IMR-90 (cell line): ENCODE data around the gene ARID5A. TPM values are rescaled to one million over a fixed set of nuclear protein-coding genes. Genes with fewer than 3 reads are reported as not detected.

Source experiments
- ATAC-seq: fragments of 200-7000 bp; cut with Tn5 transposase; 2 replicates; pipeline ENCODE4 v1.9.1; 2020; ENCODE audit warnings: low read depth, mild to moderate bottlenecking, moderate library complexity
- BruUV-seq: library from RNA; stranded (reverse); fragments of 400-500 nt; replicated peaks from 2 replicates; lab custom pipeline; 2021; lab: Mats Ljungman, UMichigan
- CTCF ChIA-PET: fragments of 300-600 bp; formaldehyde crosslinking; extraction: SDS; loops from one replicate; lab custom pipeline; 2021; ENCODE audit warnings: antibody characterized with exemption; lab: Yijun Ruan, JAX
- POLR2A ChIA-PET: fragments of 300-600 bp; sonication (Branson Sonifier 250); formaldehyde crosslinking; loops from one replicate; lab custom pipeline; 2022; ENCODE audit warnings: antibody characterized with exemption; ENCODE audit not compliant: unreplicated experiment; lab: Charles Lee
- DNase-seq: peaks from one replicate; pipeline ENCODE4 v3.0.0; 2013
- H2AFZ ChIP-seq: replicated peaks from 2 replicates; pipeline ENCODE3; 2013; ENCODE audit warnings: low read length, mild to moderate bottlenecking; ENCODE audit not compliant: poor library complexity
- H2AK5ac ChIP-seq: 2 replicates; pipeline ENCODE4 v1.6.1; 2013; ENCODE audit warnings: low read depth, low read length, inconsistent platforms
- H2AK9ac ChIP-seq: replicated peaks from 2 replicates; pipeline ENCODE3; 2013; ENCODE audit warnings: mild to moderate bottlenecking, low read depth, low read length, moderate library complexity; ENCODE audit not compliant: poor library complexity
- H2BK120ac ChIP-seq: 2 replicates; pipeline ENCODE4 v1.6.1; 2013; ENCODE audit warnings: low read depth, low read length, inconsistent platforms
- H2BK15ac ChIP-seq: 3 replicates; pipeline ENCODE4 v1.6.1; 2013; ENCODE audit warnings: low read depth, low read length, inconsistent platforms
- H2BK20ac ChIP-seq: 2 replicates; pipeline ENCODE4 v1.6.1; 2013; ENCODE audit warnings: low read depth, mild to moderate bottlenecking, inconsistent platforms, low read length, moderate library complexity
- H2BK5ac ChIP-seq: 2 replicates; pipeline ENCODE4 v1.6.1; 2013; ENCODE audit warnings: mild to moderate bottlenecking, low read depth, low read length, inconsistent platforms; ENCODE audit not compliant: poor library complexity, severe bottlenecking
- H3K14ac ChIP-seq: replicated peaks from 2 replicates; pipeline ENCODE4 v1.6.1; 2013; ENCODE audit warnings: low read depth, low read length, inconsistent platforms
- H3K18ac ChIP-seq: 2 replicates; pipeline ENCODE4 v1.6.1; 2013; ENCODE audit warnings: low read depth, low read length, control low read depth
- H3K23ac ChIP-seq: 2 replicates; pipeline ENCODE4 v1.6.1; 2013; ENCODE audit warnings: low read depth, low read length, inconsistent platforms
- H3K27ac ChIP-seq: 2 replicates; pipeline ENCODE4 v1.5.1; 2013; ENCODE audit warnings: mild to moderate bottlenecking, control low read depth, low read length; ENCODE audit not compliant: insufficient read depth
- H3K27me3 ChIP-seq: 2 replicates; pipeline ENCODE4 v1.6.1; 2013; ENCODE audit warnings: low read length; ENCODE audit not compliant: control insufficient read depth, insufficient read depth
- H3K36me3 ChIP-seq: 2 replicates; pipeline ENCODE4 v1.6.1; 2013; ENCODE audit warnings: low read length, mixed read lengths; ENCODE audit not compliant: control insufficient read depth, insufficient read depth
- H3K4ac ChIP-seq: 2 replicates; pipeline ENCODE4 v1.6.1; 2013; ENCODE audit warnings: low read depth, low read length, inconsistent platforms
- H3K4me1 ChIP-seq: 2 replicates; pipeline ENCODE4 v1.6.1; 2013; ENCODE audit warnings: low read length, mixed read lengths; ENCODE audit not compliant: control insufficient read depth, insufficient read depth
- H3K4me2 ChIP-seq: 2 replicates; pipeline ENCODE4 v1.6.1; 2013; ENCODE audit warnings: low read depth, mild to moderate bottlenecking, control low read depth, low read length, moderate library complexity
- H3K4me3 ChIP-seq: 2 replicates; pipeline ENCODE4 v1.5.1; 2013; ENCODE audit warnings: low read depth, mild to moderate bottlenecking, control low read depth, low read length, moderate library complexity; ENCODE audit not compliant: insufficient read depth
- H3K56ac ChIP-seq: 2 replicates; pipeline ENCODE4 v1.6.1; 2013; ENCODE audit warnings: low read length, inconsistent platforms; ENCODE audit not compliant: insufficient read depth; ENCODE audit errors: extremely low read depth
- H3K79me1 ChIP-seq, 2 experiments: 2 replicates each; pipeline ENCODE4 v1.6.1; 2013; ENCODE audit warnings: low read length in 2 of 2, inconsistent platforms in 1 of 2, low read depth in 1 of 2
- H3K9ac ChIP-seq: 2 replicates; pipeline ENCODE4 v1.6.1; 2013; ENCODE audit warnings: low read depth, low read length, control low read depth
- H3K9me1 ChIP-seq: 2 replicates; pipeline ENCODE4 v1.6.1; 2013; ENCODE audit warnings: low read length, inconsistent platforms; ENCODE audit not compliant: insufficient read depth
- H3K9me3 ChIP-seq: 2 replicates; pipeline ENCODE4 v1.6.1; 2013; ENCODE audit warnings: low read length; ENCODE audit not compliant: control insufficient read depth, insufficient read depth
- H4K20me1 ChIP-seq: 2 replicates; pipeline ENCODE4 v1.6.1; 2013; ENCODE audit warnings: low read length, inconsistent platforms; ENCODE audit not compliant: insufficient read depth
- H4K5ac ChIP-seq: 2 replicates; pipeline ENCODE4 v1.6.1; 2013; ENCODE audit warnings: mild to moderate bottlenecking, low read depth, low read length, control low read depth
- H4K8ac ChIP-seq, 2 experiments: 2 replicates each; pipeline ENCODE4 v1.6.1; 2013; ENCODE audit warnings: low read depth in 2 of 2, low read length in 2 of 2, control low read depth in 1 of 2, inconsistent platforms in 1 of 2
- H4K91ac ChIP-seq: 2 replicates; pipeline ENCODE4 v1.6.1; 2013; ENCODE audit warnings: low read depth, low read length, inconsistent platforms; ENCODE audit not compliant: insufficient read depth
- FOS ChIP-seq: fragments of 150-350 bp; IDR thresholded peaks from 2 replicates; pipeline ENCODE4 v1.6.1; 2016; ENCODE audit warnings: low read depth, low read length
- WGBS, 2 experiments: methylation state at CpG; one replicate each; pipeline versions ENCODE4 v1.1.5 to v1.1.7; 2013; ENCODE audit warnings: missing lambda C conversion rate in 2 of 2; ENCODE audit not compliant: insufficient read length in 1 of 2; ENCODE audit errors: extremely low coverage in 2 of 2; 5-methylcytosine and 5-hydroxymethylcytosine counted together
- dilution Hi-C: fragments of 300-500 bp; cut with HindIII; formaldehyde crosslinking; loops from one replicate; pipeline ENCODE4 v1.14.3; 2018; ENCODE audit warnings: low sequenced_read_pairs; ENCODE audit not compliant: unreplicated experiment
- in situ Hi-C: fragments of 300-500 bp; cut with MboI; formaldehyde crosslinking; loops from 3 replicates; pipeline ENCODE4 v1.14.3; 2019; ENCODE audit warnings: low sequenced_read_pairs, inconsistent platforms, mixed read lengths
- intact Hi-C: fragments of 100-400 bp; cut with micrococcal nuclease; formaldehyde crosslinking; loops from 2 replicates; pipeline ENCODE4 v1.10.0; 2022
- polyA plus RNA-seq, 3 experiments: library from polyadenylated mRNA; depleted of rRNA; stranded (reverse); fragments of >200 nt; gene quantifications; 2 replicates each; pipeline ENCODE4 v1.2.3, GENCODE V29; 2012; ENCODE audit warnings: low replicate concordance in 1 of 3
- total RNA-seq: library from RNA; depleted of rRNA; stranded (reverse); fragments of >200 nt; gene quantifications from 2 replicates; pipeline ENCODE4 v1.2.3, GENCODE V29; 2012

Gene ARID5A
- total and polyA plus RNA-seq, 2 of the 4 experiments (the other 2 are of a cell fraction), result 2.3 to 6.7 TPM

DNA sequence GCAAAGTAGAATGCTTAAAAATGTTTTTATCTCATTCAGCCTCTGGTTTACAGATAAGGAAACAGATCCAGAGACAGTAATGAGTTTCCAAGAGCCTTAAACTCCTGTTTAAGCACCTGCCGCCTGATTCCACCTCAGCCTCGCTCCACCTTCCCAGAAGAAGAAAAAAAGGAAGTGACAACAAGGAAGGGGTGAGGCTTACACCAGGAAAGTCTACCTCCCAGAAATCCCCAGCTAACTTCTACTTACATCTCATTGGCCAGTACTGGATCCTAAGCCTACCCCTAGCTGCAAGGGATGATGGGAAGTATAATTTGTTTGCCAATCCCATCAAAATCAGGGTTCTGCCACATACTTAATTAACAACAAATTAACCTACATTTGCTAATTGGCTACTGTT lies 15.3 kb upstream of the ARID5A start:
- WGBS, 2 experiments, result no CpG with 5 or more reads among the region's 2 CpGs
- Histone ChIP-seq H4K91ac (no peak overlapping the region), H3K4me2 (no peak overlapping the region), H3K36me3 (no peaks in the 10 kb centered on the region), H3K27ac (no peak overlapping the region), H3K4me1 (no peaks in the 10 kb centered on the region), H3K14ac (no peak overlapping the region), H4K5ac (no peak overlapping the region), H3K9ac (no peak overlapping the region), H3K27me3 (peaks cover 31% of the 10 kb centered on the region), H2AK9ac (no peak overlapping the region), H4K8ac (no peak overlapping the region), H2BK15ac (no peak overlapping the region), H2BK5ac (no peak overlapping the region), H4K20me1 (no peaks in the 10 kb centered on the region), H2AFZ (no peak overlapping the region), H2BK20ac (no peak overlapping the region), H3K79me1 (no peaks in the 10 kb centered on the region), H3K9me1 (no peaks in the 10 kb centered on the region; the same call in 1 of the 2 replicates), H3K56ac (no peak overlapping the region), H3K4me3 (no peak overlapping the region), H2BK120ac (no peak overlapping the region), H3K9me3 (no peaks in the 10 kb centered on the region; the same call in 1 of the 2 replicates), H3K23ac (no peak overlapping the region), H2AK5ac (no peak overlapping the region), H3K18ac (no peak overlapping the region), H3K4ac (no peak overlapping the region)
- in situ Hi-C loops, result loop anchor here (25.0 kb wide), 1 partner anchor 509 kb away; no protein-coding TSS in a partner anchor
- dilution Hi-C loops, result no loop called here
- TF ChIP-seq FOS, result no peak
- CTCF ChIA-PET, result interaction anchor here (0.7 kb wide), 1 partner anchor 1339 kb away, joined by 3 read pairs; no protein-coding TSS in a partner anchor
- no TSS peak for BruUV-seq
- POLR2A ChIA-PET, result interaction anchor here (0.5 kb wide), 1 partner anchor 191 kb away, joined by 7 read pairs; no protein-coding TSS in a partner anchor
- intact Hi-C loops, result no loop called here
- ATAC-seq (no peak), DNase-seq (no peak)
